Vagina (tissue), 2 donors: ENCODE measurements around the gene TP53TG5. TPM values are rescaled to one million over a fixed set of nuclear protein-coding genes. Genes with fewer than 3 reads are reported as not detected.
A peak's percentile ranks its signal among the peaks of the same experiment; 100 is the strongest.

ENCODE experiments used
- DNase-seq, 2 donors: peaks; one replicate each; pipeline ENCODE4 v3.0.0-alpha.2; 2017; ENCODE audit errors: extremely low spot score in 2 of 2
- H3K27ac ChIP-seq: fragments of 200-600 bp; sonication (generic); one replicate; pipeline ENCODE4 v1.5.1; 2019
- H3K27me3 ChIP-seq: fragments of 200-600 bp; sonication (generic); one replicate; pipeline ENCODE4 v1.5.1; 2019
- H3K36me3 ChIP-seq, 2 donors: fragments of 200-600 bp; sonication (generic); one replicate each; pipeline ENCODE4 v1.5.1; 2017 to 2019
- H3K4me1 ChIP-seq: fragments of 200-600 bp; sonication (generic); one replicate; pipeline ENCODE4 v1.5.1; 2019
- H3K4me3 ChIP-seq, 2 donors: fragments of 200-600 bp; sonication (generic); 1 replicate in 1 of 2; 2 replicates in 1 of 2; pipeline ENCODE4 v1.5.1; 2016 to 2019
- H3K9me3 ChIP-seq: fragments of 200-600 bp; sonication (generic); one replicate; pipeline ENCODE4 v1.5.1; 2019
- CTCF ChIP-seq, 3 experiments: fragments of 450-650 bp in 2 of 3; fragments of 200-600 bp in 1 of 3; sonication (generic) in 1 of 3; IDR thresholded peaks; one replicate each; pipeline ENCODE4 v1.5.1; 2017 to 2019; ENCODE audit warnings: antibody characterized with exemption in 3 of 3, mild to moderate bottlenecking in 2 of 3, moderate library complexity in 2 of 3
- POLR2A ChIP-seq, 2 donors: fragments of 450-650 bp; IDR thresholded peaks; one replicate each; pipeline ENCODE4 v1.6.1; 2017; ENCODE audit warnings: antibody characterized with exemption in 2 of 2, mild to moderate bottlenecking in 2 of 2, moderate library complexity in 2 of 2
- POLR2AphosphoS5 ChIP-seq, 2 donors: sonication (generic); formaldehyde crosslinking; IDR thresholded peaks; one replicate each; pipeline ENCODE4 v1.9.0; 2017; ENCODE audit warnings: antibody characterized with exemption in 2 of 2, mild to moderate bottlenecking in 2 of 2, low read depth in 1 of 2; ENCODE audit not compliant: insufficient read depth in 1 of 2
- intact Hi-C: fragments of 100-400 bp; cut with DNase I; formaldehyde crosslinking; loops from one replicate; pipeline ENCODE4 v1.15.1; 2023
- total RNA-seq: library from RNA; depleted of rRNA; stranded (reverse); fragments of >200 nt; gene quantifications from one replicate; pipeline ENCODE4 v1.2.3, GENCODE V29; 2016

The TP53TG5 gene
- total RNA-seq, 1 donor from 2014 or later, result not detected

- Histone ChIP-seq H3K4me3 (no peak overlapping the region), H3K27me3 (no peaks in the 10 kb centered on the region), H3K27ac (no peak overlapping the region), H3K9me3 (no peaks in the 10 kb centered on the region), H3K36me3 (no peaks in the 10 kb centered on the region), H3K4me1 (no peaks in the 10 kb centered on the region)
- DNase-seq, result peak in 1 of 2 donors; percentile 40
- no peak for TF ChIP-seq POLR2A (IDR thresholded peaks at IDR 0.05)
- no peak for TF ChIP-seq CTCF (IDR thresholded peaks at IDR 0.05)
- intact Hi-C loops, result no loop called here
Observed at GRCh38 chr20:45395114-45395415, 16.9 kb upstream of the TP53TG5 start.

- Histone ChIP-seq H3K4me1 (no peaks in the 10 kb centered on the region), H3K27me3 (no peaks in the 10 kb centered on the region), H3K27ac (no peak overlapping the region), H3K4me3 (no peak overlapping the region), H3K9me3 (no peaks in the 10 kb centered on the region), H3K36me3 (no peaks in the 10 kb centered on the region)
- no peak for TF ChIP-seq POLR2A (IDR thresholded peaks at IDR 0.05)
- no peak for TF ChIP-seq CTCF (IDR thresholded peaks at IDR 0.05)
- TF ChIP-seq POLR2AphosphoS5 (IDR thresholded peaks at IDR 0.05; ENCODE audit: insufficient read depth in 1 of 2, low read depth in 1 of 2), result no peak
- intact Hi-C loops, result no loop called here
- DNase-seq, result peak in 1 of 2 donors; percentile 65
Observed at GRCh38 chr20:45394221-45395113, 16.3 kb upstream of the TP53TG5 start.

- no peak overlapping the region for H3K27ac ChIP-seq
- no peak for TF ChIP-seq POLR2A (IDR thresholded peaks at IDR 0.05)
- no peak for TF ChIP-seq POLR2AphosphoS5 (IDR thresholded peaks at IDR 0.05; ENCODE audit: insufficient read depth in 1 of 2, low read depth in 1 of 2)
- TF ChIP-seq CTCF (IDR thresholded peaks at IDR 0.05), result no peak
- intact Hi-C loops, result no loop called here
- no peaks in the 10 kb centered on the region for H3K27me3 ChIP-seq
- peak in 1 of 2 donors; percentile 6 for DNase-seq
- no peaks in the 10 kb centered on the region for H3K9me3 ChIP-seq
- no peak overlapping the region for H3K4me3 ChIP-seq
- H3K4me1 ChIP-seq, result no peaks in the 10 kb centered on the region
- no peaks in the 10 kb centered on the region for H3K36me3 ChIP-seq
Observed at GRCh38 chr20:45392733-45393132, 14.6 kb upstream of the TP53TG5 start.

- H3K27ac ChIP-seq, result no peak overlapping the region
Observed at GRCh38 chr20:45391559-45391958, 13.4 kb upstream of the TP53TG5 start.

More at GRCh38 chr20:45391559-45391958, 13.4 kb upstream of the TP53TG5 start:
- TF ChIP-seq CTCF (IDR thresholded peaks at IDR 0.05) (no peak), POLR2A (IDR thresholded peaks at IDR 0.05) (no peak), POLR2AphosphoS5 (IDR thresholded peaks at IDR 0.05; ENCODE audit: insufficient read depth in 1 of 2, low read depth in 1 of 2) (no peak)
- Histone ChIP-seq H3K9me3 (no peaks in the 10 kb centered on the region), H3K27me3 (no peaks in the 10 kb centered on the region), H3K4me1 (no peaks in the 10 kb centered on the region), H3K36me3 (no peaks in the 10 kb centered on the region), H3K4me3 (no peak overlapping the region)
- no peak for DNase-seq
- intact Hi-C loops, result no loop called here
